Body of pancreas (tissue), 4 donors: ENCODE results near the gene TRAPPC11.

Source experiments
- CTCF ChIP-seq, 7 experiments: fragments of 450-650 bp in 4 of 7; fragments of 200-600 bp in 3 of 7; sonication (generic) in 3 of 7; IDR thresholded peaks; one replicate each; pipeline ENCODE4 v1.5.1; 2016 to 2019; ENCODE audit warnings: antibody characterized with exemption in 7 of 7
- POLR2A ChIP-seq, 3 donors: fragments of 450-650 bp; IDR thresholded peaks; one replicate each; pipeline ENCODE4 v1.6.1; 2016; ENCODE audit warnings: antibody characterized with exemption in 3 of 3, mild to moderate bottlenecking in 2 of 3

GRCh38 chr4:183746305-183747229 lies 87.5 kb downstream of the TRAPPC11 start:
- TF ChIP-seq CTCF (IDR thresholded peaks at IDR 0.05) (no peak), POLR2A (IDR thresholded peaks at IDR 0.05) (no peak)
